GM19238 (cell line): ENCODE results near the gene WFDC5.
A peak's percentile ranks its signal among the peaks of the same experiment; 100 is the strongest.

Source experiments
- DNase-seq: peaks from one replicate; pipeline ENCODE4 v3.0.0; 2011; ENCODE audit warnings: low spot score; ENCODE audit not compliant: insufficient read length

Gene WFDC5

DNA sequence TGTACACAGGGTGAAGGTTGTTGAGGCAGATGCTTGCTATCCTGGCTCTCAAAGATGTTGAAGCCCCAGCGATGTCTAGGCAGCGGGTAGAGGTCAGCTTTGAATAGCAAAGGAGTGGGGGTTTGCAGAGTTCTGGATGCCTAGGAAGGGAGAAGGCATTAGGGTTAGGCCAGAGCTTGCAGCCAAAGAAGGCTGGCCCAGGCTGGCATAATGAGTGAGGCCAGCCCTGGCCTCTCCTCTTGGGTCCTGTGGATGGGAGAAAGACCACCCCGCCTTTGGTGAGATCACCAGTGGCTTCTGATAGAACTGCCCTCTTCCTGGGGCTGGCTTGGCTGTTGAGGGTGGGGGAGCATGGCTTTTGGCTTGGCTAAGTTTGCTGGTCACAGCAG lies 406 bp upstream of the WFDC5 start:
- no peak for DNase-seq

- no peak for DNase-seq
Observed at GRCh38 chr20:45113865-45114264, 1.1 kb downstream of the WFDC5 start.

- DNase-seq = no peak
Observed at GRCh38 chr20:45112754-45113153, 2.2 kb downstream of the WFDC5 start.

GRCh38 chr20:45111799-45112471 lies 3.0 kb downstream of the WFDC5 start:
- DNase-seq = no peak

DNA sequence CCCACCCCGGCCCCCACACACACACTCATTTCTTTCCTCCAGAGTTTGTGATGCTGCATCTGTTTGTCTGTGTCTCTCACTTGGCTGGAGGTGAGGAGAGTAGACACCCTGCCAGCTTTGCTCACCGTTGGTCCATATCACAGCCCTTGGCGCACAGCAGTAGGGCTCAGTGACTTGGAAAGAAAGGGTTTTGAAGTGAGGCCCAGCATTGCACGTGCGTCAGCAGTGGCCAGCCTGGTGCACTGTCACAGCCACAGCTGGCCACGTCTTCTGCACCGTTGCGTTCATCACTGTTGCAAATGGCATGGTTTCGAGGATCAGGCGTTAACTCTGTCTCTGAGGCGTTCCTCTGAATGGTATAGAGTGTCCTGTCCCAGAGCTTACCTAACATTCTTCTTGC lies 3.7 kb downstream of the WFDC5 start:
- DNase-seq = no peak

GRCh38 chr20:45110301-45110700 lies 4.7 kb downstream of the WFDC5 start:
- DNase-seq = no peak

- DNase-seq = no peak
Observed at GRCh38 chr20:45109634-45110033, 5.3 kb downstream of the WFDC5 start.

DNA sequence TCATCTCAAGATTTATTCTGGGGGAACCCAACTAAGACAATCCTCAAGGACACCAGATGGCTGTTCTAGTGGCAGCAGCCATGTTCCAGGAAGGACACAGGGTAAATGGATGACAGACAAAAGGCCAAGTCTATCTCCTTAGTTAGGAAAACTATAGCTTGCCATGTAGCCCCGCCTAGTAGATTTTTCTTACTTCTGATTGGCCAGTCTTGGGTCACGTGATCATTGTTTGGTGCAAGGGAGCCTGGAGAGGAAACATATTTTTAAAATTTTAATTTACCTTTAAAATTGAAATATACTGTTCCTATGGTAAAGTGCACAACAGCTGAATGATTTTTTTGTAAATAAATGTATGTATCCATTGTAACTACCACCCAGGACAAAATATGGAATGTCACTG lies 9.7 kb downstream of the WFDC5 start:
- DNase-seq = no peak

GRCh38 chr20:45104786-45105185 lies 10.2 kb downstream of the WFDC5 start:
- DNase-seq = no peak

GRCh38 chr20:45103072-45103471 lies 11.9 kb downstream of the WFDC5 start:
- DNase-seq = no peak

DNA sequence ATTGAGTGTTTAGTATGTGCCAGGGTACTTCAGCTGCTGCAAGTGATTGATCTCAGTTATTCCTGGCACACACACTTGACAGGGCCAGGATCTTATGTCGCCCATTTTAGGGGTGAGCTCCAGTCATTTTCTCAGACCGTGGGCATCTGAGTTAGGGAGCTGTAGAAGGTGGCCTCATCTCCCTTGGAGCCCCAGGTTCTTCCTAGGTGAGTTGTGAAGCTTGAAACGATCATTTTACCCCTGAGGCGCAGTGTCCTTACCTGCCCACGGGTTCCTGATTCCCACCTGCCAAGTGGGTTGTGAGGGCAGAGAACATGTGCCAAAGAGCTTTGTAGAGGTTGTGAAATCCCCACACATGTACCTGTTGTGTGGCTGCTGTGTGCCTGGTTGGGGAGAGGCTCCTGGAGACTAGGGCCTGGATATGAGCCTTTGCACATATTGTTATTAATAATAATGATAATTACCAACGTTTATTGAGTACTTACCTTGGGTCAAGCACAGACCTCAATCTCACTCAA lies 13.6 kb downstream of the WFDC5 start:
- no peak for DNase-seq

DNA sequence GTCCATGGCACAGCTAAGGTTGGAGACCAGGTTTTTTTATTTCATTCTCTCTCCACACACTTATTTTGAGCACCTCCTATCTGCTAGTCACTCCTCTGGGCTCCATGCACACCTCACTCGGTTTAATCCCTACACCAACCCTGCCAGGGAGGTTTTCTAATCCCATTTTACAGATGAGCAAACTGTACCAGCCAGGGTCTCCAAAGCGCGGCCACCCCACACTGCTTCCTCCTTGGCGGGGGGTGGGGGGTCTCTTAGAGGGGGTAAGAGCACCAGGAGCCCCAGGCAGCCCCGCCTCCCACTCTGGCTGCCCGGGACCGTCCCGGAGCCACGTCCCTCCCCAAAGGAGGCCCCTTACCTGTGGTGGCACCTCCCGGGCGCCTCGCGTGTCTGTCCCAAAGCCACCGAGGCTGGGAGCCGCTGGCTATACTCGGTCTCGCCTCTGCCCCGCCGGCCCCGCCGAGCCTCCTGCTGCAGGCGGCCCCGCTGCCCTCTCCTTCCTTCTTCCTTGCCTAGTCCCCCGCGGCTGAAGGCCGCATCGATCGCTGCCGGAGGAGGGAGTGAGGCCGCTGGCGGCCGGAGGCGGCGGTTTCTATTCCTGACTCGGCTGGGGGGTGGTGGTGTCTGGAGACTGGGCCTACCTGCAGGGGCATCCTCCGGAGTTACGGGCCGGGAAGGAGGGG lies 14.3 kb downstream of the WFDC5 start, which contains the start of gene KCNS1:
Gene KCNS1 (minus strand): TSS at position 565 of the 683 bp plus-strand sequence. CDS start 1,891 bp downstream, outside the sequence.
- DNase-seq = no peak

- no peak for DNase-seq
Observed at GRCh38 chr20:45098103-45098773, 16.7 kb downstream of the WFDC5 start.

DNA sequence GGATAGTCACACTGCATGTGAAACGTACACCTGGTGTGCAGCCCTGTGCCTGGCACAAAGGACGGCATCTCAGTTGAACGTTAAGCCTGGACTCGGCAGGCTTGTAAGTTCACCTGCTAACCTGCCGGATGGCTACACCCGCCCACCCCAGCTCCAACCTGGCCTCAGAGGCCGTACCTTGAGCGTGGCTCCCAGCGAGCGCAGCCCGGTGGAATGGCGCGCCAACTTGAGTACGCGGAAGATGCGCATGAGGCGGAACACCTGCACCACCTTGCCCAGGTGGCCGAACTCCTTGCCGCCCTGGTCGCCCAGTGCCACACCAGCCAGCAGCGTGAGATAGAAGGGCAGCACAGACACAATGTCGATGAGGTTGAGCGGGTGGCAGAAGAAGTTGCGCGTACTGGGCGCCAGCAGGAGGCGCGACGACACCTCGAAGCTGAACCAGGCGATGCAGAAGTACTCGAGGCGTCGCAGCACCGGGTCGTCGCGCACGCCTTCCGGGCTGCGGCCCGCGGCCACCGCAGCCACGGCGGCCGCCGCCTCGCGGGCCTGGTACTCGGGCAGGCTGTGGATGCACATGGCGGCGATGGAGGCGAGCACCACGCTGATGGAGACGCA lies 17.4 kb downstream of the WFDC5 start:
- DNase-seq = no peak

- DNase-seq = no peak
Observed at GRCh38 chr20:45096781-45097180, 18.2 kb downstream of the WFDC5 start.

- peak; percentile 46 for DNase-seq
Observed at GRCh38 chr20:45095805-45096238, 19.2 kb downstream of the WFDC5 start.

DNA sequence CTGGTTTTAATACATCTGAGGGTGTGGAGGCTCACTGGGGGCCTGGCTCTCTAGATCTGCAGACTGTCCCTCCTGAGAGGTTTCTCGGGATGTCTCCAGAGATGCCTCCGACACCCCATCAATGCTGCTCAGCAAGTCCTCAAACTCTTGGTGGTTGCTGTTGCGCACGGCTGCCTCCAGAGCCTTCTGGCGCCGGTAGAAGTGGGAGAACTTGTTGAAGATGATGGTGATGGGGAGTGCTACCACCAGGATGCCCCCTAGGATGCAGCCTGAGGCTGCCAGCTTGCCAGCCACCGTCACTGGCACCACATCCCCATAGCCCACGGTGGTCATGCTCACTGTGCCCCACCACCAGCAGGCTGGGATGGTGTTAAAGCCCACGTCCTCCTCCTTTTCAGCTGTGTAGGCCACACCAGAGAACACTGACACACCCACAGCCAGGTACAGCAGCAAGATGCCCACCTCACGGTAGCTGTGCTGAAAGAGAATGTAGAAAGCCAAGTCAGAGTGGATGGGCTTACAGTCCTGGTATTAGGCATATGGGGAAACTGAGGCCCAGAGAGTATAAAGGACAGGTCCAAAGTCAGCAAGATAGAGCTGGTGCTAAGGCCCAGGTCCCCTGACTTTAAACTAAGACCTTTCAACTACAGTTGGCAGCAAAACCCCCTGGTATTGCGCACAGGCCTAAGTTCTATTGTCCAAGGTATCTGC lies 20.0 kb downstream of the WFDC5 start:
- DNase-seq = no peak

- DNase-seq = no peak
Observed at GRCh38 chr20:45094201-45094600, 20.8 kb downstream of the WFDC5 start.

DNA sequence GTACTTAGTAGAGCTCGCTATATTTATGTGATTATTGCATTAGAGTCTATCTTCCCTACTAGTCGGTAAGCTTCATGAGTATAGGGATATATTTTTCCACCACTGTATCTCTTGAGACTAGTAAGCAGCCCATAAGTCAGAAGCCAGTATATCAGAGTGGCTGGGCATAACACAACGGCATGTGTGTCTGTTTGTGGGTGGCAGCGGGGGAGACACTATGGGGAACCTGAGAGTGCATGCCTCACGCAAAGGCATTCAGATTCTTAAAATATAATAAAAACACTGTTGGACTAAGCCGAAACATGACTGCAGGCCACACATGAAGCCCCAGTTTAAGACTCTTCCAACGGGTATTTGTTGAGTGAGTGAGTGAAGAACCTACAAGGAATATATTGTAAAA lies 22.1 kb downstream of the WFDC5 start:
- no peak for DNase-seq

- DNase-seq = no peak
Observed at GRCh38 chr20:45091366-45091765, 23.6 kb downstream of the WFDC5 start.

DNA sequence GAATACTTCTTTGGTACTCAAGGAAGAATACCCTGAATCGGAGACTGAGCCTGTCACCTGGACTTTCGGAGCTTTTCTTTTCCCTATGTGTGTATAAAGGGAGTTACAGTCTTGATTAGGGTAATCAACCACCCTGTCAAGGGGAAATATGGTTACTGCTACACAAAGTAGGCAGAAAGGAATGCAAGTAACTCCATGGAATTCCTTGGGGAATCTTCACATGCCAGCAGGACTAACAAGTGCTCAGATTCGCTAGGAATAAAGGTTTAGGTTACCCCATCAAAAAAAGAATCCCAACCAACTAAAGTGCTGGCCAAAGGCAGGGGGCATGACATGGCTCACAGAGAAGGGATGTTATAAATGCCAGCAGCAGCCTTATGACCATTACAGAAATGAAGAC lies 24.5 kb downstream of the WFDC5 start:
- DNase-seq = no peak
